Astrocyte of the spinal cord (primary cell): Measurements from ENCODE around the gene MAP2K3.

ENCODE experiments used
- DNase-seq: peaks from one replicate; pipeline ENCODE4 v3.0.0; 2011; ENCODE audit warnings: low read depth, low spot score
- H3K4me3 ChIP-seq: 2 replicates; pipeline ENCODE4 v1.5.1; 2011; ENCODE audit warnings: low read depth, mild to moderate bottlenecking, low read length, moderate library complexity
- in situ Hi-C: cut with HindIII; loops from 2 replicates; pipeline ENCODE4 v1.10.0; 2017; ENCODE audit warnings: low sequenced_read_pairs
- TF ChIP-seq, protein P1 (sequence below): IDR thresholded peaks from 2 replicates; pipeline ENCODE4 v1.5.1; 2012; ENCODE audit warnings: low read depth, mild to moderate bottlenecking, low read length, inconsistent platforms

Gene MAP2K3

GRCh38 chr17:21269394-21269793, 15.1 kb upstream of the MAP2K3 start:
- TF ChIP-seq, protein P1, sequence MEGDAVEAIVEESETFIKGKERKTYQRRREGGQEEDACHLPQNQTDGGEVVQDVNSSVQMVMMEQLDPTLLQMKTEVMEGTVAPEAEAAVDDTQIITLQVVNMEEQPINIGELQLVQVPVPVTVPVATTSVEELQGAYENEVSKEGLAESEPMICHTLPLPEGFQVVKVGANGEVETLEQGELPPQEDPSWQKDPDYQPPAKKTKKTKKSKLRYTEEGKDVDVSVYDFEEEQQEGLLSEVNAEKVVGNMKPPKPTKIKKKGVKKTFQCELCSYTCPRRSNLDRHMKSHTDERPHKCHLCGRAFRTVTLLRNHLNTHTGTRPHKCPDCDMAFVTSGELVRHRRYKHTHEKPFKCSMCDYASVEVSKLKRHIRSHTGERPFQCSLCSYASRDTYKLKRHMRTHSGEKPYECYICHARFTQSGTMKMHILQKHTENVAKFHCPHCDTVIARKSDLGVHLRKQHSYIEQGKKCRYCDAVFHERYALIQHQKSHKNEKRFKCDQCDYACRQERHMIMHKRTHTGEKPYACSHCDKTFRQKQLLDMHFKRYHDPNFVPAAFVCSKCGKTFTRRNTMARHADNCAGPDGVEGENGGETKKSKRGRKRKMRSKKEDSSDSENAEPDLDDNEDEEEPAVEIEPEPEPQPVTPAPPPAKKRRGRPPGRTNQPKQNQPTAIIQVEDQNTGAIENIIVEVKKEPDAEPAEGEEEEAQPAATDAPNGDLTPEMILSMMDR: no peak
- in situ Hi-C loops: no loop called here
- DNase-seq: no peak
- no peak overlapping the region for H3K4me3 ChIP-seq

- H3K4me3 ChIP-seq: no peak overlapping the region
- in situ Hi-C loops: no loop called here
- DNase-seq: no peak
- TF ChIP-seq, protein P1: no peak
Measured at GRCh38 chr17:21271454-21272183, 12.9 kb upstream of the MAP2K3 start.

- TF ChIP-seq, protein P1: no peak
- no peak for DNase-seq
- no peak overlapping the region for H3K4me3 ChIP-seq
- in situ Hi-C loops: no loop called here
Measured at GRCh38 chr17:21272250-21272649, 12.3 kb upstream of the MAP2K3 start.

- H3K4me3 ChIP-seq: no peak overlapping the region
- in situ Hi-C loops: no loop called here
- DNase-seq: no peak
- TF ChIP-seq, protein P1: no peak
Measured at GRCh38 chr17:21272881-21273792, 11.4 kb upstream of the MAP2K3 start.

- peak overlapping the region; percentile 46 for H3K4me3 ChIP-seq
- TF ChIP-seq, protein P1: no peak
- no peak for DNase-seq
- in situ Hi-C loops: no loop called here
Measured at GRCh38 chr17:21275047-21275578, 9.4 kb upstream of the MAP2K3 start.

- peak; percentile 72 for DNase-seq
- TF ChIP-seq, protein P1: no peak
- H3K4me3 ChIP-seq: peak overlapping the region; percentile 46
- in situ Hi-C loops: no loop called here
Measured at GRCh38 chr17:21275579-21276263, 8.8 kb upstream of the MAP2K3 start.
